IPS DF 6.9 (cell line): ENCODE measurements around the gene C1orf210.

Experiments used
- DNase-seq: peaks from one replicate; pipeline ENCODE4 v3.0.0-alpha.2; 2013; ENCODE audit warnings: low read depth, low spot score
- H3K27ac ChIP-seq: one replicate; pipeline ENCODE4 v1.5.1; 2013; ENCODE audit warnings: low read length, control low read depth
- H3K27me3 ChIP-seq: 2 replicates; pipeline ENCODE4 v1.6.1; 2013; ENCODE audit warnings: mild to moderate bottlenecking, low read length; ENCODE audit not compliant: control insufficient read depth, insufficient read depth
- H3K36me3 ChIP-seq: 2 replicates; pipeline ENCODE4 v1.6.1; 2013; ENCODE audit warnings: low read length; ENCODE audit not compliant: control insufficient read depth, insufficient read depth
- H3K4me1 ChIP-seq: 2 replicates; pipeline ENCODE4 v1.6.1; 2013; ENCODE audit warnings: low read length; ENCODE audit not compliant: control insufficient read depth, insufficient read depth
- H3K4me3 ChIP-seq: 2 replicates; pipeline ENCODE4 v1.5.1; 2013; ENCODE audit warnings: mild to moderate bottlenecking, low read length
- H3K9me3 ChIP-seq: 2 replicates; pipeline ENCODE4 v1.6.1; 2013; ENCODE audit warnings: low read length, inconsistent platforms; ENCODE audit not compliant: control insufficient read depth, insufficient read depth
- WGBS: extraction: QIAGEN DNeasy Blood & Tissue Kit; methylation state at CpG from one replicate; pipeline ENCODE4 v1.1.7; 2013; ENCODE audit warnings: mixed read lengths, missing lambda C conversion rate; ENCODE audit not compliant: insufficient read length, insufficient coverage; 5-methylcytosine and 5-hydroxymethylcytosine counted together

C1orf210 gene

GRCh38 chr1:43319766-43320165 lies 34.4 kb upstream of the C1orf210 start:
- Histone ChIP-seq H3K27ac (no peak overlapping the region), H3K4me1 (no peaks in the 10 kb centered on the region; the same call in 1 of the 2 replicates), H3K4me3 (no peak overlapping the region), H3K9me3 (no peaks in the 10 kb centered on the region), H3K27me3 (no peaks in the 10 kb centered on the region), H3K36me3 (no peaks in the 10 kb centered on the region)
- 100% methylated on average over 1 of the region's 3 CpGs for WGBS
- DNase-seq, result no peak

GRCh38 chr1:43319288-43319687 lies 33.9 kb upstream of the C1orf210 start:
- WGBS, result no CpG with 5 or more reads among the region's 5 CpGs
- no peaks in the 10 kb centered on the region for H3K36me3 ChIP-seq
- DNase-seq, result no peak
- no peak overlapping the region for H3K27ac ChIP-seq
- no peaks in the 10 kb centered on the region for H3K9me3 ChIP-seq
- H3K27me3 ChIP-seq, result no peaks in the 10 kb centered on the region
- no peaks in the 10 kb centered on the region; the same call in 1 of the 2 replicates for H3K4me1 ChIP-seq
- H3K4me3 ChIP-seq, result no peak overlapping the region

- DNase-seq, result no peak
- Histone ChIP-seq H3K4me1 (no peaks in the 10 kb centered on the region; the same call in 1 of the 2 replicates), H3K4me3 (no peak overlapping the region), H3K9me3 (no peaks in the 10 kb centered on the region), H3K27me3 (no peaks in the 10 kb centered on the region), H3K36me3 (no peaks in the 10 kb centered on the region), H3K27ac (no peak overlapping the region)
- no CpG with 5 or more reads among the region's 4 CpGs for WGBS
Measured at GRCh38 chr1:43318831-43319230, 33.5 kb upstream of the C1orf210 start.

DNA sequence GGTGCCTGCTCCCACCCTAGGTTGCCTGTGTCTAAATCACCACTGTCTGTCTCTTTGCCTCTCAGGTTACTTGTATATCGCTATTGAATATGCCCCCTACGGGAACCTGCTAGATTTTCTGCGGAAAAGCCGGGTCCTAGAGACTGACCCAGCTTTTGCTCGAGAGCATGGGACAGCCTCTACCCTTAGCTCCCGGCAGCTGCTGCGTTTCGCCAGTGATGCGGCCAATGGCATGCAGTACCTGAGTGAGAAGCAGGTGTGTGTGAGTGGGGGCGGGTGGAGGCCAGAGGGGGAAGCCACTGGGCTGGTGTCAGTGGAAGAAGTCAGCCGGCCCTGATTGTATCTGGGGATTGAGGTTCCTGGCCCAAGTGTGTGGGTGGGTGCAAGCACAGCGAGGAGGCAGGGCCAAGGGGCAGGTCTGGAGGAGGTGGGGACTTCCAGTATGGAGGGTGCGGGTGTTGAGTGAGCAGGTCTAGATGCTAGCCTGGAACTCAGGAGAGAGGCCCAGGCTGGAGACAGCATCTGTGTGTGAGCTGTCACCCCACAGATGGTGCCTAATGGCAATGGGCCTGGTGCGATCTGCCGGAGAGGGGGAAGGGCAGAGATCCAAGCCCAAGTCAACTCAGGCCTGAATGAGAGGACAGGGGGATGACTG lies 32.6 kb upstream of the C1orf210 start:
- H3K27ac ChIP-seq, result no peak overlapping the region
- H3K9me3 ChIP-seq, result no peaks in the 10 kb centered on the region
- H3K4me1 ChIP-seq, result no peaks in the 10 kb centered on the region; the same call in 1 of the 2 replicates
- H3K36me3 ChIP-seq, result no peaks in the 10 kb centered on the region
- no peak overlapping the region for H3K4me3 ChIP-seq
- no CpG with 5 or more reads among the region's 15 CpGs for whole genome bisulfite sequencing
- no peak for DNase-seq
- no peaks in the 10 kb centered on the region for H3K27me3 ChIP-seq

DNA sequence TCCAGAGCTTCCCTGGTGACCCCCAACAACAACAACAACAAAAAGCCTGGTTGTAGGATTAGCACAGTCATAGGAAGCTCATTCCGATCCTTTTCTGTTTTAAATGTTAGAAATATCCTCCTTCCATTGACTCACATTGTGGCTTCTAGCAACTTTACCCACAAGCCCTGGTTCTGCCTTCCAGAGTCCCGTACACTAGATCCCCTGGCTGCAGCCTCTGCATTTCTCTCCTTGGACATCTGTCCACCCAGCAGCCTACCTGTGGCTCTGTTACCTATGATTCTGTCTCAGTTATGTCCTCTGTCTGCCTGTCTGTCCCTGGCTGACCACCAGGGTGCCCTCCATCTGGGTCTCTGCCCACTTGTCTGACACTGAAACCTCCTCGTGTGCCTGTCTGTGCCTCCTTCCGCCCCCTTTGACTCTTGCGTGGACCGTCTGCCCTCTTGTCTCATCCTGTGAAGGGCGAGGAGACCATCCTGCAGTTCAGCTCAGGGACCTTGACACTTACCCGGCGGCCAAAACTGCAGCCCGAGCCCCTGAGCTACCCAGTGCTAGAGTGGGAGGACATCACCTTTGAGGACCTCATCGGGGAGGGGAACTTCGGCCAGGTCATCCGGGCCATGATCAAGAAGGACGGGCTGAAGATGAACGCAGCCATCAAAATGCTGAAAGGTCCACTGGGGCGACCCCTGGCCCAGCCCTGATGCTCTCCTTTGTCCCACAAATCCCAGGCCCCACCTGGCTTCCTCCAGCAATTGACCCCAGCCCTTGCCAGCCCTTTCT lies 31.5 kb upstream of the C1orf210 start:
- H3K27me3 ChIP-seq, result no peaks in the 10 kb centered on the region
- no peaks in the 10 kb centered on the region for H3K9me3 ChIP-seq
- no peaks in the 10 kb centered on the region; the same call in 1 of the 2 replicates for H3K4me1 ChIP-seq
- H3K36me3 ChIP-seq, result no peaks in the 10 kb centered on the region
- WGBS, result no CpG with 5 or more reads among the region's 16 CpGs
- no peak for DNase-seq
- H3K4me3 ChIP-seq, result no peak overlapping the region
- no peak overlapping the region for H3K27ac ChIP-seq

GRCh38 chr1:43315963-43316737 lies 30.8 kb upstream of the C1orf210 start:
- no peak overlapping the region for H3K4me3 ChIP-seq
- H3K27ac ChIP-seq, result no peak overlapping the region
- WGBS, result no CpG with 5 or more reads among the region's 10 CpGs
- H3K27me3 ChIP-seq, result no peaks in the 10 kb centered on the region
- H3K36me3 ChIP-seq, result no peaks in the 10 kb centered on the region
- H3K9me3 ChIP-seq, result no peaks in the 10 kb centered on the region
- no peak for DNase-seq
- no peaks in the 10 kb centered on the region; the same call in 1 of the 2 replicates for H3K4me1 ChIP-seq

GRCh38 chr1:43315481-43315880 lies 30.1 kb upstream of the C1orf210 start:
- Histone ChIP-seq H3K27ac (no peak overlapping the region), H3K9me3 (no peaks in the 10 kb centered on the region), H3K4me3 (no peak overlapping the region), H3K36me3 (no peaks in the 10 kb centered on the region), H3K27me3 (no peaks in the 10 kb centered on the region), H3K4me1 (no peaks in the 10 kb centered on the region; the same call in 1 of the 2 replicates)
- no CpG with 5 or more reads among the region's 3 CpGs for WGBS
- no peak for DNase-seq

DNA sequence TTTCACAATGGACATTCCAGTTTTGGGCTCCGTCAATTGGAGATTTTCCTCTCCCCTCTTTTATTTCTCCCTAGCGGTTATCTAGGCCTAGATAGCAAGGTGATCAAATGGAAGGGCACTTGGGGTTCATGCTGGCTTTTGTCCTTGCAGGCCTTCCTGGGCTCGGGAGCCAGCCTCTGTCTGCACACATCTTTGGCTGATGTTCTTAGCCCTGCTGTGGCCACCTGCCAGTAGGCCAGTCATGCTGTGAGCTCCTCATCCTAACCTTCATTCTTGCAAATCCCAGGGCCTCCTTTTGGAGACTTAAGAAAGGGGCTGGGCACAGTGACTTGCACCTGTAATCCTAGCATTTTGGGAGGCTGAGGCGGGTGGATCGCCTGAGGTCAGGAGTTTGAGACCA lies 28.9 kb upstream of the C1orf210 start:
- Histone ChIP-seq H3K27me3 (no peaks in the 10 kb centered on the region), H3K27ac (no peak overlapping the region), H3K9me3 (no peaks in the 10 kb centered on the region), H3K4me3 (no peak overlapping the region), H3K4me1 (no peaks in the 10 kb centered on the region; the same call in 1 of the 2 replicates), H3K36me3 (no peaks in the 10 kb centered on the region)
- no peak for DNase-seq
- no CpG with 5 or more reads among the region's 5 CpGs for WGBS

DNA sequence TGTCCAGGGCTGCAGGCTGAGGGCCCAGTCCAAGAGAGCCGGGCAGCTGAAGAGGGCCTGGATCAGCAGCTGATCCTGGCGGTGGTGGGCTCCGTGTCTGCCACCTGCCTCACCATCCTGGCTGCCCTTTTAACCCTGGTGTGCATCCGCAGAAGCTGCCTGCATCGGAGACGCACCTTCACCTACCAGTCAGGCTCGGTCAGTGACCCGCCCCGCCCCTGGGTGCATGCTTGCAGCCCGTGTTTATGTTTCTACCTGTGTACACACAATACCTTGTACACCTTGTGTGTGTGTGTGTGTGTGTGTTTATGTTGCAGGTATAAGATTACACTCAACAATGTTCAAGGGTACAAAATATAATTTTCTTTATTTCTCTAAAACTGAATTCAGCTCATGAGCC lies 28.4 kb upstream of the C1orf210 start:
- WGBS, result no CpG with 5 or more reads among the region's 10 CpGs
- no peak for DNase-seq
- no peaks in the 10 kb centered on the region; the same call in 1 of the 2 replicates for H3K4me1 ChIP-seq
- H3K27ac ChIP-seq, result no peak overlapping the region
- no peaks in the 10 kb centered on the region for H3K36me3 ChIP-seq
- H3K4me3 ChIP-seq, result no peak overlapping the region
- H3K27me3 ChIP-seq, result no peaks in the 10 kb centered on the region
- no peaks in the 10 kb centered on the region for H3K9me3 ChIP-seq
